Measurements from ENCODE around the gene TAMM41.
A peak's percentile ranks its signal among the peaks of the same experiment; 100 is the strongest.
"Not testable (repeated sequence)": the region's sequence is repeated elsewhere in the genome, so short reads cannot be mapped to it uniquely, and the experiment has no call there.

TAMM41 gene

GRCh38 chr3:11846281-11847266 lies at the start of gene TAMM41:
TAMM41 (minus strand) TSS chr3:11846885; CDS start chr3:11846636, 249 bp downstream.
- peak; percentile 62 for DNase-seq (ENCODE audit: low read depth in 2 of 2)

- no peak for DNase-seq (ENCODE audit: low read depth in 2 of 2)
Observed at GRCh38 chr3:11878837-11879236, 32.2 kb upstream of the TAMM41 start.

- DNase-seq (ENCODE audit: low read depth in 2 of 2): not testable (repeated sequence)
Observed at GRCh38 chr3:11874707-11875106, 28.0 kb upstream of the TAMM41 start.

- DNase-seq (ENCODE audit: low read depth in 2 of 2): not testable (repeated sequence)
Observed at GRCh38 chr3:11863739-11864138, 17.1 kb upstream of the TAMM41 start.

GRCh38 chr3:11862584-11862983 lies 15.9 kb upstream of the TAMM41 start:
- DNase-seq (ENCODE audit: low read depth in 2 of 2): not testable (repeated sequence)

- DNase-seq (ENCODE audit: low read depth in 2 of 2): not testable (repeated sequence)
Observed at GRCh38 chr3:11862145-11862544, 15.5 kb upstream of the TAMM41 start.

- DNase-seq (ENCODE audit: low read depth in 2 of 2): not testable (repeated sequence)
Observed at GRCh38 chr3:11860213-11860612, 13.5 kb upstream of the TAMM41 start.

GRCh38 chr3:11853450-11853849 lies 6.8 kb upstream of the TAMM41 start:
- DNase-seq (ENCODE audit: low read depth in 2 of 2): no peak

GRCh38 chr3:11850003-11850402 lies 3.3 kb upstream of the TAMM41 start:
- DNase-seq (ENCODE audit: low read depth in 2 of 2): no peak

GRCh38 chr3:11847607-11848006 lies 922 bp upstream of the TAMM41 start:
- DNase-seq (ENCODE audit: low read depth in 2 of 2): no peak

- no peak for DNase-seq (ENCODE audit: low read depth in 2 of 2)
Observed at GRCh38 chr3:11845651-11846050, 1.0 kb downstream of the TAMM41 start.

- DNase-seq (ENCODE audit: low read depth in 2 of 2): no peak
Observed at GRCh38 chr3:11844891-11845290, 1.8 kb downstream of the TAMM41 start.

GRCh38 chr3:11835028-11835639 lies 11.6 kb downstream of the TAMM41 start:
- DNase-seq (ENCODE audit: low read depth in 2 of 2): no peak

GRCh38 chr3:11832981-11833905 lies 13.4 kb downstream of the TAMM41 start:
- DNase-seq (ENCODE audit: low read depth in 2 of 2): no peak

GRCh38 chr3:11829416-11829815 lies 17.3 kb downstream of the TAMM41 start:
- DNase-seq (ENCODE audit: low read depth in 2 of 2): no peak

- DNase-seq (ENCODE audit: low read depth in 2 of 2): no peak
Observed at GRCh38 chr3:11826628-11827265, 19.9 kb downstream of the TAMM41 start.

- DNase-seq (ENCODE audit: low read depth in 2 of 2): no peak
Observed at GRCh38 chr3:11825301-11825700, 21.4 kb downstream of the TAMM41 start.

GRCh38 chr3:11820531-11821041 lies 26.1 kb downstream of the TAMM41 start:
- no peak for DNase-seq (ENCODE audit: low read depth in 2 of 2)

GRCh38 chr3:11819146-11819689 lies 27.5 kb downstream of the TAMM41 start:
- no peak for DNase-seq (ENCODE audit: low read depth in 2 of 2)

- no peak for DNase-seq (ENCODE audit: low read depth in 2 of 2)
Observed at GRCh38 chr3:11818033-11818432, 28.7 kb downstream of the TAMM41 start.

GRCh38 chr3:11815111-11815510 lies 31.6 kb downstream of the TAMM41 start:
- no peak for DNase-seq (ENCODE audit: low read depth in 2 of 2)
